HG03060 (cell line): ENCODE results near the gene RPN2.

Experiments used
- ATAC-seq: cut with Tn5 transposase; IDR thresholded peaks from one replicate; pipeline ENCODE4 v1.9.1; 2021; ENCODE audit warnings: low read depth, moderate number of reproducible peaks; ENCODE audit not compliant: unreplicated experiment

RPN2 gene

DNA sequence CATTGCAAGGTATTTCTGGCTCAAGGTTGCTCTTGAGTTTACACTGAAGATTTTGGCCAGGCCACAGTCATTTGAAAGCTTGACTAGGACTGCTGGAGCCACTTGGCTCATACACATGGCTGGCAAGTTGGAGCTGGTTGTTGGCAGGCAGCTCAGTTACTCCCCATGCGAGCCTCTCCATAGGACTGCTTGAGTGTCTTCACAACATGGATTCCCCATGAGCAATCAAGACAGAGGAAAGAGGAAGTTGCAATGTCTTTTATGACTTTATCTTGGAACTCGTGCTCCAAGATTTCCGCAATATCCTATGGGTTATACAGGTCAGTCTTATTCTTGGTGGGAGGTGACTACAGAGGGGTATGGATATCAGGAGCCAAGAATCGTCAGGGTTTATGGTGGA is 109.0 kb downstream of the RPN2 start:
- no peak for ATAC-seq

DNA sequence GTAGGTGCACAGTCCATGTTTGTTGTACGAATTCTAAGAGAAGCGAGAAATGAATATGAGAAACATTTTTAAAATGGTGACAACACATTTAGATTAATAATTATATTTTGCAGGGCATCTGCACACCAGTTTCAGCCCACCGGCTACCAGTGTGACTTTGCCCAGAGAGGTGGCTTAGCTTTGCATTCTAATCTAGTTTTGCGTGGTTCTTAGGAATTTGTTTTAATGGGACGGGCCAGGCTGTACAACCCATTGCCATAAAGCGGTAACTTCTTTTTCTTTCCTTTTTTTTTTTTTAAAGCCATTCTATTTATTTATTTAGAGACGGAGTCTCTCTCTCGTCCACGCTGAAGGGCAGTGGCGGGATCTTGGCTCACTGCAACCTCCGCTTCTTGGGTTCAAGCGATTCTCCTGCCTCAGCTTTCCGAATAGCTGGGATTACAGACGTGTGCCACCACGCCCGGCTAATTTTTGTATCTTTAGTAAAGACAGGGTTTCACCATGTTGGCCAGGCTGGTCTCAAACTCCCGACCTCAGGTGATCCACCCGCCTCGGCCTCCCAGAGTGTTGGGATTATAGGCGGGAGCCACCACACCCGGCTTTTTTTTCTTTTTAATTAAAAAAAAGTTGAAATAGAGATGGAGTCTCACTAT is 111.2 kb downstream of the RPN2 start:
- ATAC-seq, result no peak
